GM12878 (cell line): ENCODE measurements around the gene UBE2E2. TPM values are rescaled to one million over a fixed set of nuclear protein-coding genes. Genes with fewer than 3 reads are reported as not detected.

Experiments used
- BCLAF1 ChIP-seq: fragments of 450-650 bp; IDR thresholded peaks from 2 replicates; pipeline ENCODE4 v1.6.1; 2017; ENCODE audit warnings: antibody characterized with exemption, mild to moderate bottlenecking, moderate library complexity
- CHD2 ChIP-seq: IDR thresholded peaks from 2 replicates; pipeline ENCODE4 v1.6.1; 2011; ENCODE audit warnings: low read depth, low read length, improper control_type of control experiment, borderline replicate concordance
- IRF4 ChIP-seq: IDR thresholded peaks from 2 replicates; pipeline ENCODE4 v1.6.1; 2011; ENCODE audit warnings: low read depth, low read length
- KAT2A ChIP-seq: conservative IDR thresholded peaks from 2 replicates; pipeline ENCODE4 v1.6.1; 2011; ENCODE audit warnings: low read depth, low read length; ENCODE audit not compliant: control insufficient read depth
- MEF2A ChIP-seq: IDR thresholded peaks from 2 replicates; pipeline ENCODE4 v1.6.1; 2011; ENCODE audit warnings: low read depth, mild to moderate bottlenecking, low read length, moderate library complexity; ENCODE audit not compliant: insufficient read depth
- MTA3 ChIP-seq: IDR thresholded peaks from 2 replicates; pipeline ENCODE4 v1.6.1; 2012; ENCODE audit warnings: low read length, inconsistent platforms, borderline replicate concordance
- MYB ChIP-seq: fragments of 150-350 bp; IDR thresholded peaks from 2 replicates; pipeline ENCODE4 v1.6.1; 2014; ENCODE audit warnings: mild to moderate bottlenecking, low read depth, low read length, borderline replicate concordance
- PAX8 ChIP-seq: fragments of 450-650 bp; IDR thresholded peaks from 2 replicates; pipeline ENCODE4 v1.6.1; 2017; ENCODE audit warnings: mild to moderate bottlenecking, moderate library complexity
- RCOR1 ChIP-seq: conservative IDR thresholded peaks from 2 replicates; pipeline ENCODE4 v1.6.1; 2012; ENCODE audit warnings: low read depth, low read length, improper control_type of control experiment
- RELA ChIP-seq: fragments of 450-650 bp; IDR thresholded peaks from 2 replicates; pipeline ENCODE4 v1.8.0; 2014; ENCODE audit warnings: borderline replicate concordance; ENCODE audit not compliant: partially characterized antibody
- SIX5 ChIP-seq: IDR thresholded peaks from 2 replicates; pipeline ENCODE4 v1.6.1; 2011; ENCODE audit warnings: mild to moderate bottlenecking, low read depth, low read length, moderate library complexity; ENCODE audit not compliant: severe bottlenecking
- SP1 ChIP-seq: IDR thresholded peaks from one replicate; pipeline ENCODE4 v1.6.1; 2011; ENCODE audit warnings: low read depth, low read length
- SUZ12 ChIP-seq: fragments of 200-600 bp; sonication (generic); IDR thresholded peaks from one replicate; pipeline ENCODE4 v1.6.1; 2018; ENCODE audit warnings: antibody characterized with exemption, mild to moderate bottlenecking; ENCODE audit not compliant: unreplicated experiment
- ZNF274 ChIP-seq: IDR thresholded peaks from one replicate; pipeline ENCODE4 v1.8.0; 2011; ENCODE audit not compliant: insufficient read length, insufficient read depth
- polyA plus RNA-seq, 11 experiments: library from polyadenylated mRNA; depleted of rRNA in 4 of 11; unstranded in 6 of 11; stranded (reverse) in 5 of 11; fragments of >200 nt; fragmentation: Nextera tagmentation in 4 of 11; fragmentation: Illumina TruSeq in 1 of 11; extraction: Ambion mirVana in 4 of 11; extraction: Trizol in 1 of 11; gene quantifications; 1 replicate in 1 of 11; 2 replicates in 10 of 11; pipeline versions ENCODE4 v1.2.1 to v1.2.3, GENCODE V29; 2011 to 2016; ENCODE audit warnings: inconsistent platforms in 2 of 11, missing spikeins in 2 of 11, low read depth in 1 of 11
- total RNA-seq, 4 experiments: library from RNA; depleted of rRNA in 3 of 4; stranded (reverse); fragments of >200 nt in 3 of 4; fragmentation: Illumina TruSeq in 1 of 4; extraction: Trizol in 1 of 4; gene quantifications; 2 replicates each; pipeline versions ENCODE4 v1.2.1 to v1.2.3, GENCODE V29; 2013 to 2021
- TF ChIP-seq, protein P1 (sequence below): IDR thresholded peaks from 2 replicates; pipeline ENCODE4 v1.6.1; 2012; ENCODE audit warnings: mild to moderate bottlenecking, low read depth, low read length
- TF ChIP-seq, protein P2 (sequence below): fragments of 450-650 bp; IDR thresholded peaks from 2 replicates; pipeline ENCODE4 v1.6.1; 2016; ENCODE audit warnings: mild to moderate bottlenecking, moderate library complexity, borderline replicate concordance
- TF ChIP-seq, protein P3 (sequence below): fragments of 450-650 bp; IDR thresholded peaks from 2 replicates; pipeline ENCODE4 v1.6.1; 2017; ENCODE audit warnings: low read depth, mild to moderate bottlenecking, moderate library complexity

UBE2E2 gene
- total and polyA plus RNA-seq, 10 of the 15 experiments (the other 5 are each of a cell fraction or from before 2014, with no cell fraction given), result 8.7 to 71.0 (median 36.4) TPM

DNA sequence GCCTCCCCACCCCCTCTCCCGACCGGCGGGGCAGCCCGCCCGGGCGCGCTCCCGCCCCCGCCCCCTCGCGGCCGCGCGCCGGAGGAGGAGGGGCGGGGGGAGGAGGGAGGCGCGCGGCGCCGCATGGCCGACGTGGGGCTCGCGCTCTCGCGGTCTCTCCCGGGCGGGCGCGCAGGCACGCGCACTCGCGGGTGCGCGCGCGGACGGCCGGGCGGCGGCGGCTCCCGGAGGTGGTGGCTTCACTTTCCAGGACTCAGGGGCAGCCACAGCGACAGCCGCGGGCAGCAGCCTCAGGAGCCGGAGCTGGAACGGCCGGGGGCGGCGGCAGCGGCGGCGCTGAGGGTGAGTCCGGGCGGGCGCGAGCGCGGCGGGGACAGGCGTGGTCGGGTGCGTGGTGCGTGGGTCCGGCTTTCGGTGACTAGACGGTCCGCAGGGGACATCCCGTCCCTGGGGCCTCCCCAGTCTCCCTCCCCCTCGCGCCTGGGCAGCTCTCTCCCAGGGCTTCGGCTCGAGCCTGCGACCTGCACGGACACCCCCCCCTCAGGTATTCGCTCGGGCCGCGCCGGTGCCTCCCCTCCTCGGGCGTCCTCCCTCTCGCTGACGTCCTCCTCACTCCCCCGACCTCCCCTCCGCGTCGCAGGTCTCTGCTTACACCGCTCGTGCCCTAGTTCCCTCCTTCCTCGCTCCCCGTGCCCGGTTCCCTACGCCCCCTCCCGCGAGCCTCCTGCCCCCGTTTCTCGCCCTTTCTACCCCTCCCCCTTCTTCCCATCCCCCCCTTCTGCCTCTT is at the start of gene UBE2E2 (continued):
- TF ChIP-seq, protein P1, sequence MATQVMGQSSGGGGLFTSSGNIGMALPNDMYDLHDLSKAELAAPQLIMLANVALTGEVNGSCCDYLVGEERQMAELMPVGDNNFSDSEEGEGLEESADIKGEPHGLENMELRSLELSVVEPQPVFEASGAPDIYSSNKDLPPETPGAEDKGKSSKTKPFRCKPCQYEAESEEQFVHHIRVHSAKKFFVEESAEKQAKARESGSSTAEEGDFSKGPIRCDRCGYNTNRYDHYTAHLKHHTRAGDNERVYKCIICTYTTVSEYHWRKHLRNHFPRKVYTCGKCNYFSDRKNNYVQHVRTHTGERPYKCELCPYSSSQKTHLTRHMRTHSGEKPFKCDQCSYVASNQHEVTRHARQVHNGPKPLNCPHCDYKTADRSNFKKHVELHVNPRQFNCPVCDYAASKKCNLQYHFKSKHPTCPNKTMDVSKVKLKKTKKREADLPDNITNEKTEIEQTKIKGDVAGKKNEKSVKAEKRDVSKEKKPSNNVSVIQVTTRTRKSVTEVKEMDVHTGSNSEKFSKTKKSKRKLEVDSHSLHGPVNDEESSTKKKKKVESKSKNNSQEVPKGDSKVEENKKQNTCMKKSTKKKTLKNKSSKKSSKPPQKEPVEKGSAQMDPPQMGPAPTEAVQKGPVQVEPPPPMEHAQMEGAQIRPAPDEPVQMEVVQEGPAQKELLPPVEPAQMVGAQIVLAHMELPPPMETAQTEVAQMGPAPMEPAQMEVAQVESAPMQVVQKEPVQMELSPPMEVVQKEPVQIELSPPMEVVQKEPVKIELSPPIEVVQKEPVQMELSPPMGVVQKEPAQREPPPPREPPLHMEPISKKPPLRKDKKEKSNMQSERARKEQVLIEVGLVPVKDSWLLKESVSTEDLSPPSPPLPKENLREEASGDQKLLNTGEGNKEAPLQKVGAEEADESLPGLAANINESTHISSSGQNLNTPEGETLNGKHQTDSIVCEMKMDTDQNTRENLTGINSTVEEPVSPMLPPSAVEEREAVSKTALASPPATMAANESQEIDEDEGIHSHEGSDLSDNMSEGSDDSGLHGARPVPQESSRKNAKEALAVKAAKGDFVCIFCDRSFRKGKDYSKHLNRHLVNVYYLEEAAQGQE, result no peak
- peak; percentile 56 for TF ChIP-seq RELA
- TF ChIP-seq, protein P2, sequence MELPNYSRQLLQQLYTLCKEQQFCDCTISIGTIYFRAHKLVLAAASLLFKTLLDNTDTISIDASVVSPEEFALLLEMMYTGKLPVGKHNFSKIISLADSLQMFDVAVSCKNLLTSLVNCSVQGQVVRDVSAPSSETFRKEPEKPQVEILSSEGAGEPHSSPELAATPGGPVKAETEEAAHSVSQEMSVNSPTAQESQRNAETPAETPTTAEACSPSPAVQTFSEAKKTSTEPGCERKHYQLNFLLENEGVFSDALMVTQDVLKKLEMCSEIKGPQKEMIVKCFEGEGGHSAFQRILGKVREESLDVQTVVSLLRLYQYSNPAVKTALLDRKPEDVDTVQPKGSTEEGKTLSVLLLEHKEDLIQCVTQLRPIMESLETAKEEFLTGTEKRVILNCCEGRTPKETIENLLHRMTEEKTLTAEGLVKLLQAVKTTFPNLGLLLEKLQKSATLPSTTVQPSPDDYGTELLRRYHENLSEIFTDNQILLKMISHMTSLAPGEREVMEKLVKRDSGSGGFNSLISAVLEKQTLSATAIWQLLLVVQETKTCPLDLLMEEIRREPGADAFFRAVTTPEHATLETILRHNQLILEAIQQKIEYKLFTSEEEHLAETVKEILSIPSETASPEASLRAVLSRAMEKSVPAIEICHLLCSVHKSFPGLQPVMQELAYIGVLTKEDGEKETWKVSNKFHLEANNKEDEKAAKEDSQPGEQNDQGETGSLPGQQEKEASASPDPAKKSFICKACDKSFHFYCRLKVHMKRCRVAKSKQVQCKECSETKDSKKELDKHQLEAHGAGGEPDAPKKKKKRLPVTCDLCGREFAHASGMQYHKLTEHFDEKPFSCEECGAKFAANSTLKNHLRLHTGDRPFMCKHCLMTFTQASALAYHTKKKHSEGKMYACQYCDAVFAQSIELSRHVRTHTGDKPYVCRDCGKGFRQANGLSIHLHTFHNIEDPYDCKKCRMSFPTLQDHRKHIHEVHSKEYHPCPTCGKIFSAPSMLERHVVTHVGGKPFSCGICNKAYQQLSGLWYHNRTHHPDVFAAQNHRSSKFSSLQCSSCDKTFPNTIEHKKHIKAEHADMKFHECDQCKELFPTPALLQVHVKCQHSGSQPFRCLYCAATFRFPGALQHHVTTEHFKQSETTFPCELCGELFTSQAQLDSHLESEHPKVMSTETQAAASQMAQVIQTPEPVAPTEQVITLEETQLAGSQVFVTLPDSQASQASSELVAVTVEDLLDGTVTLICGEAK, result no peak
- no peak for TF ChIP-seq PAX8
- TF ChIP-seq IRF4, result no peak
- no peak for TF ChIP-seq RCOR1
- no peak for TF ChIP-seq MYB
- no peak for TF ChIP-seq KAT2A
- TF ChIP-seq BCLAF1, result no peak
- TF ChIP-seq ZNF274, result no peak
- TF ChIP-seq MTA3, result no peak
- no peak for TF ChIP-seq SP1
- peak; percentile 52 for TF ChIP-seq CHD2
- TF ChIP-seq, protein P3, sequence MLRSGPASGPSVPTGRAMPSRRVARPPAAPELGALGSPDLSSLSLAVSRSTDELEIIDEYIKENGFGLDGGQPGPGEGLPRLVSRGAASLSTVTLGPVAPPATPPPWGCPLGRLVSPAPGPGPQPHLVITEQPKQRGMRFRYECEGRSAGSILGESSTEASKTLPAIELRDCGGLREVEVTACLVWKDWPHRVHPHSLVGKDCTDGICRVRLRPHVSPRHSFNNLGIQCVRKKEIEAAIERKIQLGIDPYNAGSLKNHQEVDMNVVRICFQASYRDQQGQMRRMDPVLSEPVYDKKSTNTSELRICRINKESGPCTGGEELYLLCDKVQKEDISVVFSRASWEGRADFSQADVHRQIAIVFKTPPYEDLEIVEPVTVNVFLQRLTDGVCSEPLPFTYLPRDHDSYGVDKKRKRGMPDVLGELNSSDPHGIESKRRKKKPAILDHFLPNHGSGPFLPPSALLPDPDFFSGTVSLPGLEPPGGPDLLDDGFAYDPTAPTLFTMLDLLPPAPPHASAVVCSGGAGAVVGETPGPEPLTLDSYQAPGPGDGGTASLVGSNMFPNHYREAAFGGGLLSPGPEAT, result no peak
- TF ChIP-seq MEF2A, result no peak
- no peak for TF ChIP-seq SUZ12
- TF ChIP-seq SIX5, result no peak
